ELR (cell line): ENCODE measurements around the gene USP14.
"Not testable (repeated sequence)": the region's sequence is repeated elsewhere in the genome, so short reads cannot be mapped to it uniquely, and the experiment has no call there.

ENCODE experiments used
- DNase-seq: peaks from one replicate; pipeline ENCODE4 v3.0.0-alpha.2; 2015; ENCODE audit warnings: low read depth

USP14 gene

GRCh38 chr18:158128-159036 is at the start of gene USP14:
TSS of gene USP14 (plus strand) at chr18:158557. CDS start at chr18:158699, 142 bp downstream.
- DNase-seq: peak; percentile 98

GRCh38 chr18:108665-109063 is 49.7 kb upstream of the USP14 start:
- not testable (repeated sequence) for DNase-seq

GRCh38 chr18:109130-109921 is 49.0 kb upstream of the USP14 start:
- peak; percentile 40 for DNase-seq

GRCh38 chr18:109922-110261 is 48.5 kb upstream of the USP14 start:
- DNase-seq: not testable (repeated sequence)

- peak; percentile 32 for DNase-seq
Observed at GRCh38 chr18:110351-111201, 47.8 kb upstream of the USP14 start.

- DNase-seq: peak; percentile 65
Observed at GRCh38 chr18:111306-112014, 46.9 kb upstream of the USP14 start.

- DNase-seq: not testable (repeated sequence)
Observed at GRCh38 chr18:112015-112733, 46.2 kb upstream of the USP14 start.

- peak; percentile 36 for DNase-seq
Observed at GRCh38 chr18:120539-121260, 37.7 kb upstream of the USP14 start.

GRCh38 chr18:135045-135444 is 23.3 kb upstream of the USP14 start:
- DNase-seq: no peak

- DNase-seq: no peak
Observed at GRCh38 chr18:136433-136832, 21.9 kb upstream of the USP14 start.

- DNase-seq: no peak
Observed at GRCh38 chr18:137327-137726, 21.0 kb upstream of the USP14 start.

- DNase-seq: no peak
Observed at GRCh38 chr18:140670-141266, 17.6 kb upstream of the USP14 start.

GRCh38 chr18:142624-143296 is 15.6 kb upstream of the USP14 start:
- not testable (repeated sequence) for DNase-seq

GRCh38 chr18:148841-149240 is 9.5 kb upstream of the USP14 start:
- DNase-seq: no peak

GRCh38 chr18:154151-154550 is 4.2 kb upstream of the USP14 start:
- DNase-seq: peak; percentile 4

- DNase-seq: no peak
Observed at GRCh38 chr18:155688-156087, 2.7 kb upstream of the USP14 start.

GRCh38 chr18:156514-157230 is 1.7 kb upstream of the USP14 start:
- peak; percentile 11 for DNase-seq

- peak; percentile 46 for DNase-seq
Observed at GRCh38 chr18:159037-159652, 788 bp downstream of the USP14 start.
